ENCODE data around the gene FBXL5.

The FBXL5 gene

DNA sequence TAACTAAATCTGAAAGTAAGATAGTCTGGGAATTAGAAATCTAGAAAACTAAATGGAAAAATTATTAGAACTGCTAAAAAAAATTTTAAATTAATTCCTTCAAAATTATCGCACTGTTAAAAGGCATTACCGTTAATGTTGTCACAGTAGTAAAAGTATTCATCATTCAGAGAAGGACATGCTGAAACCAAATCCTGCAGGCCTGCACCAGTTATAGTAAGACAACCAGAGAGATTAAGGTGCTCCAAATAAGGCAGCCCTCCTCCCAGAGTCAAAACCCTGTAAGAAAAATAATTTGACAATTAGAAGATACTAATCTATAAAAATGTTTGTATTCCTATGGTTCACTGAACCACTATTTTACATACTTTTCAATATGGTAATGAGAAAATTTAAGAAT, 43.0 kb downstream of the FBXL5 start:
- H3K79me2 ChIP-seq (ENCODE audit: insufficient read depth, low read length) = no peaks in the 10 kb centered on the region

DNA sequence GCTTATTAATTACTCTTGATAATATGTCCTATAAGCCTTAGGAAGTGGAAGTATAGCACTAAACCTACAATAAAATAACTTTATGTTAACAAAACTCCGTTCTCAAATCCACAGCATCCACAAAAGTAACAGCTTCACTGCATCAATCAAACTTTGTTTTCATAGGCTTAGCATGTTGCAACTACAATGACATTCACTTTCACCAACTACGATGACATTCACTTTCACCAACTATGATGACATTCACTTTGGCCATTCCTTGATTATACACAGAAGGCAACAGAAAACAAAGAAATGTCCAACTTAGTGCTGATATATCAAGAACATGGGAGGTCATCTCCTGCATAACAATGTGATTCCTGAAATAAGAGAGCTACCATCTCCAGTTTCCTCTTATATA, 44.3 kb downstream of the FBXL5 start:
- no peak overlapping the region for H3K9ac ChIP-seq (ENCODE audit: low read length)
- no peak overlapping the region for H3K4me3 ChIP-seq (ENCODE audit: low read depth, low read length, poor library complexity, severe bottlenecking)
- no peaks in the 10 kb centered on the region for H4K20me1 ChIP-seq (ENCODE audit: insufficient read depth, low read length)
- peaks cover 3% of the 10 kb centered on the region; the same call in 1 of the 2 replicates for H3K36me3 ChIP-seq (ENCODE audit: insufficient read depth, low read length)
- no peaks in the 10 kb centered on the region for H3K9me2 ChIP-seq (ENCODE audit: low read depth, low read length)
- H3K4me2 ChIP-seq (ENCODE audit: low read length) = no peak overlapping the region
- H3K27ac ChIP-seq (ENCODE audit: low read depth, low read length, poor library complexity, severe bottlenecking) = no peak overlapping the region
- TF ChIP-seq, protein P1, sequence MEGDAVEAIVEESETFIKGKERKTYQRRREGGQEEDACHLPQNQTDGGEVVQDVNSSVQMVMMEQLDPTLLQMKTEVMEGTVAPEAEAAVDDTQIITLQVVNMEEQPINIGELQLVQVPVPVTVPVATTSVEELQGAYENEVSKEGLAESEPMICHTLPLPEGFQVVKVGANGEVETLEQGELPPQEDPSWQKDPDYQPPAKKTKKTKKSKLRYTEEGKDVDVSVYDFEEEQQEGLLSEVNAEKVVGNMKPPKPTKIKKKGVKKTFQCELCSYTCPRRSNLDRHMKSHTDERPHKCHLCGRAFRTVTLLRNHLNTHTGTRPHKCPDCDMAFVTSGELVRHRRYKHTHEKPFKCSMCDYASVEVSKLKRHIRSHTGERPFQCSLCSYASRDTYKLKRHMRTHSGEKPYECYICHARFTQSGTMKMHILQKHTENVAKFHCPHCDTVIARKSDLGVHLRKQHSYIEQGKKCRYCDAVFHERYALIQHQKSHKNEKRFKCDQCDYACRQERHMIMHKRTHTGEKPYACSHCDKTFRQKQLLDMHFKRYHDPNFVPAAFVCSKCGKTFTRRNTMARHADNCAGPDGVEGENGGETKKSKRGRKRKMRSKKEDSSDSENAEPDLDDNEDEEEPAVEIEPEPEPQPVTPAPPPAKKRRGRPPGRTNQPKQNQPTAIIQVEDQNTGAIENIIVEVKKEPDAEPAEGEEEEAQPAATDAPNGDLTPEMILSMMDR (IDR thresholded peaks at IDR 0.05; ENCODE audit: low read length) = no peak
- no peak for TF ChIP-seq EZH2 (IDR thresholded peaks at IDR 0.05; ENCODE audit: borderline replicate concordance, low read length)
- H3K4me1 ChIP-seq (ENCODE audit: insufficient read depth, low read length, severe bottlenecking) = no peaks in the 10 kb centered on the region
- H3K27me3 ChIP-seq (ENCODE audit: insufficient read depth, low read length) = no peaks in the 10 kb centered on the region
- H2AFZ ChIP-seq (ENCODE audit: low read length) = no peak overlapping the region
- no peaks in the 10 kb centered on the region for H3F3A ChIP-seq (ENCODE audit: insufficient read depth, low read length)
- H3K9me3 ChIP-seq (ENCODE audit: low read length) = no peaks in the 10 kb centered on the region
- H3K79me2 ChIP-seq (ENCODE audit: insufficient read depth, low read length) = no peaks in the 10 kb centered on the region

More for the DNA sequence above, 43.0 kb downstream of the FBXL5 start:
- Histone ChIP-seq H3K36me3 (ENCODE audit: insufficient read depth, low read length) (peaks cover 3% of the 10 kb centered on the region; the same call in 1 of the 2 replicates), H3F3A (ENCODE audit: insufficient read depth, low read length) (no peaks in the 10 kb centered on the region), H3K4me2 (ENCODE audit: low read length) (no peak overlapping the region), H3K27me3 (ENCODE audit: insufficient read depth, low read length) (no peaks in the 10 kb centered on the region), H3K9ac (ENCODE audit: low read length) (no peak overlapping the region), H2AFZ (ENCODE audit: low read length) (no peak overlapping the region), H3K4me1 (ENCODE audit: insufficient read depth, low read length, severe bottlenecking) (no peaks in the 10 kb centered on the region), H4K20me1 (ENCODE audit: insufficient read depth, low read length) (no peaks in the 10 kb centered on the region), H3K27ac (ENCODE audit: low read depth, low read length, poor library complexity, severe bottlenecking) (no peak overlapping the region), H3K9me2 (ENCODE audit: low read depth, low read length) (no peaks in the 10 kb centered on the region), H3K4me3 (ENCODE audit: low read depth, low read length, poor library complexity, severe bottlenecking) (no peak overlapping the region), H3K9me3 (ENCODE audit: low read length) (no peaks in the 10 kb centered on the region)
- TF ChIP-seq, protein P1 (IDR thresholded peaks at IDR 0.05; ENCODE audit: low read length) = no peak
- TF ChIP-seq EZH2 (IDR thresholded peaks at IDR 0.05; ENCODE audit: borderline replicate concordance, low read length) = no peak

DNA sequence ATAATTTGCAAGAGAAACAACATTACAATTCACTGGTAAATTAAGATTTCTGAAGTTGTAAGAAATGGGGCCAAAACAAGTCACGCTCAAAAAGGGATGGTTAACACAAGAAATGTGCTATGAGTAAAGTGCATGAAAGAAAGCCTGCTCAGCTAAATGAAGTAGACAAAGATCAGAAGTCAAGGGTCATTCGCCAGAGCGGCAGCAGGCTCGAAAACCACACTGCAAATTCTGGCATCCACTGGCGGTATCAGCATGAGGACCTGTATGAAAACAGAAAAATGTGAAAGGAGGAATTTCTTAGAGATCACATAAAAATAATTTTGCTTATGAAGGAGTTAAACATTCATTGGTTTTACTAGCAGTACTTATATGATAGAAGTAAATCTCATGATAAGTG, 49.6 kb downstream of the FBXL5 start:
- no peak overlapping the region for H3K9ac ChIP-seq (ENCODE audit: low read length)
- TF ChIP-seq EZH2 (IDR thresholded peaks at IDR 0.05; ENCODE audit: borderline replicate concordance, low read length) = no peak
- TF ChIP-seq, protein P1 (IDR thresholded peaks at IDR 0.05; ENCODE audit: low read length) = no peak
- no peaks in the 10 kb centered on the region for H3K36me3 ChIP-seq (ENCODE audit: insufficient read depth, low read length)
- no peaks in the 10 kb centered on the region for H3K9me3 ChIP-seq (ENCODE audit: low read length)
- H3K27me3 ChIP-seq (ENCODE audit: insufficient read depth, low read length) = no peaks in the 10 kb centered on the region
- no peaks in the 10 kb centered on the region for H3K79me2 ChIP-seq (ENCODE audit: insufficient read depth, low read length)
- H3F3A ChIP-seq (ENCODE audit: insufficient read depth, low read length) = no peaks in the 10 kb centered on the region
- no peaks in the 10 kb centered on the region for H3K9me2 ChIP-seq (ENCODE audit: low read depth, low read length)
- H3K4me1 ChIP-seq (ENCODE audit: insufficient read depth, low read length, severe bottlenecking) = no peaks in the 10 kb centered on the region
- H2AFZ ChIP-seq (ENCODE audit: low read length) = no peak overlapping the region
- no peak overlapping the region for H3K4me2 ChIP-seq (ENCODE audit: low read length)
- no peak overlapping the region for H3K27ac ChIP-seq (ENCODE audit: low read depth, low read length, poor library complexity, severe bottlenecking)
- H4K20me1 ChIP-seq (ENCODE audit: insufficient read depth, low read length) = no peaks in the 10 kb centered on the region
- no peak overlapping the region for H3K4me3 ChIP-seq (ENCODE audit: low read depth, low read length, poor library complexity, severe bottlenecking)

All from OCI-LY1 (cell line).